ENCODE measurements around the gene DLGAP1.

Gene DLGAP1

DNA sequence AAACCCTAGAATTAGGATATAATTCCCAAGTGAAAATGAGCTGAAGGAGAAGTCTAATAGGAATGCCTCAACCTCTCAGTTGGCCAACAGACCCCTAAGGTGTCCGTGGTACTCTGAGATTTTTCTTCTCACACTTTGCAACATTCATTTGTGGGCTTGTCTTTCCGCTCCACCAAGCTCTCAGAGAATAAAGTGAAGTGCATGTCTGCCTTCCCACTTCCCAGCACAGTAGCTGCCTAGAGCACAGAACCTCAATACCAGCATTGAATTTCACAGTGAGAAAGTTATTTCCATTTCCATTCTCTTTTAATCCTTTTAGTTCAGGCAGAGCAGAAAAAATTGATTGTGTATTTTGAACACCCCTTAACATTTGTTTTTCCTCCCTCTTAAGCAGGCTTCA, 553.3 kb downstream of the DLGAP1 start:
- H3K4me1 ChIP-seq (ENCODE audit: insufficient read depth, low read length) = peaks cover 5% of the 10 kb centered on the region; the same call in 1 of the 2 replicates
- no peak overlapping the region for H3K4me3 ChIP-seq (ENCODE audit: low read length)
- no peaks in the 10 kb centered on the region for H3K9me3 ChIP-seq (ENCODE audit: insufficient read depth, low read depth, low read length)
- no peaks in the 10 kb centered on the region for H3K36me3 ChIP-seq (ENCODE audit: insufficient read depth, low read depth, low read length)
- no peak overlapping the region for H3K27ac ChIP-seq (ENCODE audit: low read length)
- no peak overlapping the region for H3K9ac ChIP-seq (ENCODE audit: low read depth, low read length)
- H3K27me3 ChIP-seq (ENCODE audit: insufficient read depth, low read length) = no peaks in the 10 kb centered on the region

DNA sequence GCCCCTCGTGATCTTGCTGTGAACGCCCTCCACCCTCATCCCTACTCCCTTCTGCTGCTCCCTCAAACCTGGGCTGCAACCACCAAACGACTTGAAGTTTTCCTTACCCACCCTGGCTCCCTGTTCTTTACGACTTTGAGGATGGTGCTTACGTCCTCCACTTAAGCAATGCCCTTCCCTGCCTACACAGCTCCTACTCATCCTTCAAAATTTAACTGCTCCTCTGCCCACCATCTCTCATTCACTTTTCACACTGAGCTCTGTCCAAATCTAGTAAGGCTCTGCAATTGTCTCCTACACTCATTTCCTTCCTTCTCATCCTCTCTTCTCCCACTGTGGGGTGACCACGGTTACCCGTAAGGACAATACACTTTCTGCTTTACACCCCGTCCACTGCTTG, 554.1 kb downstream of the DLGAP1 start:
- no peaks in the 10 kb centered on the region for H3K27me3 ChIP-seq (ENCODE audit: insufficient read depth, low read length)
- no peak overlapping the region for H3K27ac ChIP-seq (ENCODE audit: low read length)
- no peaks in the 10 kb centered on the region for H3K36me3 ChIP-seq (ENCODE audit: insufficient read depth, low read depth, low read length)
- no peak overlapping the region for H3K9ac ChIP-seq (ENCODE audit: low read depth, low read length)
- no peak overlapping the region for H3K4me3 ChIP-seq (ENCODE audit: low read length)
- H3K9me3 ChIP-seq (ENCODE audit: insufficient read depth, low read depth, low read length) = no peaks in the 10 kb centered on the region
- peaks cover 5% of the 10 kb centered on the region; the same call in 1 of the 2 replicates for H3K4me1 ChIP-seq (ENCODE audit: insufficient read depth, low read length)

GRCh38 chr18:3900327-3900726, 554.8 kb downstream of the DLGAP1 start:
- Histone ChIP-seq H3K27ac (ENCODE audit: low read length) (no peak overlapping the region), H3K27me3 (ENCODE audit: insufficient read depth, low read length) (no peaks in the 10 kb centered on the region), H3K36me3 (ENCODE audit: insufficient read depth, low read depth, low read length) (no peaks in the 10 kb centered on the region), H3K4me1 (ENCODE audit: insufficient read depth, low read length) (peaks cover 5% of the 10 kb centered on the region; the same call in 1 of the 2 replicates), H3K9me3 (ENCODE audit: insufficient read depth, low read depth, low read length) (no peaks in the 10 kb centered on the region), H3K4me3 (ENCODE audit: low read length) (no peak overlapping the region), H3K9ac (ENCODE audit: low read depth, low read length) (no peak overlapping the region)

DNA sequence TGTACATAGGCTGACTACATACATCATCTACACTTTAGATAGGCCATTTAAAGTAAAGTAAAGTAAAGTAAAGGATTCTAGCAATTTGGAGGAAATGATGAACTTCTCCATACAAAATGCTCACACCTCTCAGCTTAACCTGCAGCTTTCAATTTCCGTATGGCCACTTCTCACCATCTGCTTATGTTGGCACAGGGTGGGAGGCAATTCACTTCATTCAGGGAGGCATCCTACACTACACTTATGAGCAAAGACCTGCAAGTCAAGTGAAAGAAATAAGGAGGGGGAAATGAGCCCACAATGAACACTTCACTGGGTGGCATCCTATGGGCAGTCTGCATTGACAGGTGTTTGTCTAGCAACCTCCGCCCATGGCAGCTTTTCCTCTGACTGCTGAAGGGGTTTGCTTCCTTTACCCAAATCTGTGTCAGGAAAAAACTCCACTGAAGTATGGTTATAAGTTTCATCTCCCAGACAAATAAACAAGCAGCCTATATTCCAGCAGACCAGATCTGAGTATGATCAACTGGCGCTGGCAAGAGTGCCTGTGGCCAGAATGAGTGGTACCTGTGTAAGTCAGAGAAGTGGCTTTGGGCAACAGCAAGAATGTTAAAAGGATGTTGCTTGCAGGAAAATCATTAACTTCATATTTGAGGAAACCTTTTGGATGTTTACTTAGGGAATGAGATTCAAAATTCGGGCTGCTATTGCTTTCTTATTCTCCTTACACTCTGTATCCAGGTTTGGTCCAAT, 556.1 kb downstream of the DLGAP1 start:
- H3K9me3 ChIP-seq (ENCODE audit: insufficient read depth, low read depth, low read length) = no peaks in the 10 kb centered on the region

DNA sequence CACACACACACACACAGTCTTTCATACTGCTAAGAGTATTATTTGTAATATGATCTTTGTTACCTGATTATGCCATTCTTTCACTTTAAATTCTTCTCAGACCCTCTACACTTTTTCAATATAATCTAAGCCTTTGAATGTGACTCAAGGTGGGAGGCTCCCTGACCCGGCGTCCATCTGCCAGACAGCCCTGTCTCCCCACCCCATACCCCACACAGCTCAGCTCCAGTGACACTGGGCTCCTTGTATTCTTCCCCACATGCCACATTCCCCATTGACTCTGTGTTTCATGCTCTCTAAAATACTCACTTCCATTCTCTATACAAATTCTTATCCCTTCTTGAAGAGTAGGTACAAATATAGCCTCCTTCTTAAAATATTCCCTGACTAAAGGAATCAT, 563.0 kb downstream of the DLGAP1 start:
- no peaks in the 10 kb centered on the region for H3K36me3 ChIP-seq (ENCODE audit: insufficient read depth, low read depth, low read length)
- no peak overlapping the region for H3K27ac ChIP-seq (ENCODE audit: low read length)
- no peak overlapping the region for H3K4me3 ChIP-seq (ENCODE audit: low read length)

More for the DNA sequence above, 556.1 kb downstream of the DLGAP1 start:
- Histone ChIP-seq H3K4me1 (ENCODE audit: insufficient read depth, low read length) (peaks cover 5% of the 10 kb centered on the region; the same call in 1 of the 2 replicates), H3K9ac (ENCODE audit: low read depth, low read length) (no peak overlapping the region), H3K27me3 (ENCODE audit: insufficient read depth, low read length) (no peaks in the 10 kb centered on the region), H3K4me3 (ENCODE audit: low read length) (no peak overlapping the region), H3K36me3 (ENCODE audit: insufficient read depth, low read depth, low read length) (no peaks in the 10 kb centered on the region), H3K27ac (ENCODE audit: low read length) (no peak overlapping the region)

DNA sequence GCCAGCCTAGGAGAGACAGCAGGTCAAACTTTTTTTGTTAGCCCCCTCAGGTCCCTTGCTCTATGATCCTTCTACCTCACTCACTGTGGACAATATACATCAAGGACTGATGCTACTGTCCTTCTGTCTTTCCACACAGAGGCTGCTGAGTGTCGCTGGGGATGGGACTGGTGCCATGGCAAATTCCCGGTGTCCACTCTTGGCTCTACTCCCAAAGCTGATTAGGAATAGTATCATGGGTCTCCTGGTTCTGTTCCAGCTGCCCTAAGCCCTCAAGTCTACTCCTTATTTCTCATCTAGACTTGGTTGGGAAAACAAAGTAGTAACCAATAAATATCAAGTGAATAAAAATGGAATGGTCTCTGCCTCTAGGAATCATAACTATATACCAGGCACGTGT, 563.9 kb downstream of the DLGAP1 start:
- H3K36me3 ChIP-seq (ENCODE audit: insufficient read depth, low read depth, low read length) = no peaks in the 10 kb centered on the region
- no peaks in the 10 kb centered on the region for H3K27me3 ChIP-seq (ENCODE audit: insufficient read depth, low read length)
- H3K4me1 ChIP-seq (ENCODE audit: insufficient read depth, low read length) = no peaks in the 10 kb centered on the region
- no peak overlapping the region for H3K27ac ChIP-seq (ENCODE audit: low read length)
- no peak overlapping the region for H3K4me3 ChIP-seq (ENCODE audit: low read length)
- H3K9ac ChIP-seq (ENCODE audit: low read depth, low read length) = no peak overlapping the region
- no peaks in the 10 kb centered on the region for H3K9me3 ChIP-seq (ENCODE audit: insufficient read depth, low read depth, low read length)

More for the DNA sequence above, 563.0 kb downstream of the DLGAP1 start:
- Histone ChIP-seq H3K9ac (ENCODE audit: low read depth, low read length) (no peak overlapping the region), H3K4me1 (ENCODE audit: insufficient read depth, low read length) (no peaks in the 10 kb centered on the region), H3K9me3 (ENCODE audit: insufficient read depth, low read depth, low read length) (no peaks in the 10 kb centered on the region), H3K27me3 (ENCODE audit: insufficient read depth, low read length) (no peaks in the 10 kb centered on the region)

DNA sequence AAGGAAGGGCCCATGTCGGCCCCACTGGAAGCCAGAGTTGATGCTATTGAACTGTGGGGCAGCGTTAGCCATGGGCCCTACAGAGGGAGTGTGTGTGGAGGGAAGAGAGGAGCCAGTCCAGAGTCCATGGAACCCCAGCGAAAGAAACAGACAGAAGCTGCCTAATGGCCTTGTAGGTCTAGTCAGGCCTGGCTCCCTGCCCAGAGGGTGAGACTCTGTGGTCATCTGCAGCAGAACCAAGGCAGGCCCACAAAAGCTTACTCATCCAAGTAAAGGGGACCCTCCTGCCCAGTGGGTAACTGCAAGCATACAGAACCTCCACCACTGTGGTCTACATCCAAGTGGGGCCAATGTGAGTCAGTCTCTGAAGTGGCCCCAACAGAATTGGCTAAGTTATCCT, 565.3 kb downstream of the DLGAP1 start:
- no peaks in the 10 kb centered on the region for H3K27me3 ChIP-seq (ENCODE audit: insufficient read depth, low read length)
- no peak overlapping the region for H3K9ac ChIP-seq (ENCODE audit: low read depth, low read length)

DNA sequence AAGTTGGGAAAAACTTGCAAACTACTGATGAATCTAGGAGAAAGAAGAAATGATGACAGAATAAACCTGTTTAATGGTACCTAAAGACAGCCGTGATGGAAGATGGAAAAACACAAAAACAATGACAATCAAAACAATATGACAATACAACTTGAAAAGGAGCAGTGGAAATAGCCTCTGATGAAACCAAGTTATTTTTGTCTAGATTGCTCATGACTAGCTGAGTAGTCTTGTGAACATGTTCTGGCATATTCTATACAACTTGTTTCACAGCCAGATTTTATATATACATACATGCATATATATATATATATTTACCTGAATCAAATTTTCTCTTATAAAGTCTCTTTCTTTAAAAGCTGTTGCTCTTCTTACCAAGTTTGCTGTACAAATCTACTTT, 566.0 kb downstream of the DLGAP1 start:
- H3K27ac ChIP-seq (ENCODE audit: low read length) = no peak overlapping the region
- no peak overlapping the region for H3K4me3 ChIP-seq (ENCODE audit: low read length)
- no peaks in the 10 kb centered on the region for H3K36me3 ChIP-seq (ENCODE audit: insufficient read depth, low read depth, low read length)
- H3K4me1 ChIP-seq (ENCODE audit: insufficient read depth, low read length) = no peaks in the 10 kb centered on the region
- no peaks in the 10 kb centered on the region for H3K27me3 ChIP-seq (ENCODE audit: insufficient read depth, low read length)
- H3K9me3 ChIP-seq (ENCODE audit: insufficient read depth, low read depth, low read length) = no peaks in the 10 kb centered on the region
- no peak overlapping the region for H3K9ac ChIP-seq (ENCODE audit: low read depth, low read length)

More for the DNA sequence above, 565.3 kb downstream of the DLGAP1 start:
- Histone ChIP-seq H3K9me3 (ENCODE audit: insufficient read depth, low read depth, low read length) (no peaks in the 10 kb centered on the region), H3K4me3 (ENCODE audit: low read length) (no peak overlapping the region), H3K36me3 (ENCODE audit: insufficient read depth, low read depth, low read length) (no peaks in the 10 kb centered on the region), H3K4me1 (ENCODE audit: insufficient read depth, low read length) (no peaks in the 10 kb centered on the region), H3K27ac (ENCODE audit: low read length) (no peak overlapping the region)

GRCh38 chr18:3886575-3887322, 568.4 kb downstream of the DLGAP1 start:
- H3K4me3 ChIP-seq (ENCODE audit: low read length) = no peak overlapping the region

DNA sequence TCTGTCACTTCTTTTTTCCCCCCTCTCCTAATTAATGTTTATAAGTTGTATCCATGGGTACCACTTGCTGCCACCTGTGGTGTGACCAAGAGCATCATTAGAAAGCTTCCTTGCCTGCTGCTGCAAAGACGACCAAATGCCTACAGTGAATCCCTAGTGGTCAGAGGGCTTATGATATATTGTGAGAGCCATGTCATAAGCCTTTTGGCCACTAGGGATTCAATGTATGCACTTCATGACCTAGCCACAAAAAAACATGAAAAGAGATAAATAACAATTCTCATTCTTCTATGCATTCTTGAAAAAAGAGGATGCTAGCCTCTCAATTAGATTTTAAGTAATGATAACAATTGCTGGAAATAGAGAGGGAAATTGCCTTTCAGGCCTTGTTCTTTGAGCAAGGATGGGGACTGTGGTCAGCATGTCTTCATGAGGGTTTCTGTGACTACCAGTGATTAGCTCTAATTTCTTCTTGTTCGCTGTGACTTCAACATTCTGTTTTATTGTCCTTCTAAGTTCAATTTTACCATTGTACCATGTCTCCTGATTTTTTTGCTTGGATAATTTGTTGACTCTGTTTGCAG, 569.8 kb downstream of the DLGAP1 start:
- Histone ChIP-seq H3K9ac (ENCODE audit: low read depth, low read length) (no peak overlapping the region), H3K4me3 (ENCODE audit: low read length) (no peak overlapping the region), H3K27me3 (ENCODE audit: insufficient read depth, low read length) (no peaks in the 10 kb centered on the region), H3K27ac (ENCODE audit: low read length) (no peak overlapping the region), H3K4me1 (ENCODE audit: insufficient read depth, low read length) (no peaks in the 10 kb centered on the region), H3K36me3 (ENCODE audit: insufficient read depth, low read depth, low read length) (no peaks in the 10 kb centered on the region), H3K9me3 (ENCODE audit: insufficient read depth, low read depth, low read length) (no peaks in the 10 kb centered on the region)

More at GRCh38 chr18:3886575-3887322, 568.4 kb downstream of the DLGAP1 start:
- Histone ChIP-seq H3K4me1 (ENCODE audit: insufficient read depth, low read length) (no peaks in the 10 kb centered on the region), H3K27ac (ENCODE audit: low read length) (no peak overlapping the region), H3K36me3 (ENCODE audit: insufficient read depth, low read depth, low read length) (no peaks in the 10 kb centered on the region), H3K27me3 (ENCODE audit: insufficient read depth, low read length) (no peaks in the 10 kb centered on the region), H3K9ac (ENCODE audit: low read depth, low read length) (no peak overlapping the region), H3K9me3 (ENCODE audit: insufficient read depth, low read depth, low read length) (no peaks in the 10 kb centered on the region)

GRCh38 chr18:3879836-3880120, 575.3 kb downstream of the DLGAP1 start:
- H3K4me1 ChIP-seq (ENCODE audit: insufficient read depth, low read length) = peaks cover 3% of the 10 kb centered on the region; the same call in 1 of the 2 replicates
- no peaks in the 10 kb centered on the region for H3K27me3 ChIP-seq (ENCODE audit: insufficient read depth, low read length)
- no peak overlapping the region for H3K27ac ChIP-seq (ENCODE audit: low read length)
- H3K9ac ChIP-seq (ENCODE audit: low read depth, low read length) = no peak overlapping the region
- H3K4me3 ChIP-seq (ENCODE audit: low read length) = no peak overlapping the region
- no peaks in the 10 kb centered on the region for H3K9me3 ChIP-seq (ENCODE audit: insufficient read depth, low read depth, low read length)
- H3K36me3 ChIP-seq (ENCODE audit: insufficient read depth, low read depth, low read length) = no peaks in the 10 kb centered on the region
